NCI-H748 (cell line): ENCODE measurements around the gene HES5.

ENCODE experiments used
- DNase-seq: peaks from one replicate; lab custom pipeline; 2025; ENCODE audit not compliant: unreplicated experiment; lab: John Stamatoyannopoulos, UW

Gene HES5

GRCh38 chr1:2517966-2518365 is 12.1 kb downstream of the HES5 start:
- DNase-seq: no peak

- DNase-seq: no peak
Measured at GRCh38 chr1:2516946-2517345, 13.1 kb downstream of the HES5 start.

- DNase-seq: no peak
Measured at GRCh38 chr1:2516124-2516523, 13.9 kb downstream of the HES5 start.

GRCh38 chr1:2515763-2516080 is 14.3 kb downstream of the HES5 start:
- no peak for DNase-seq

GRCh38 chr1:2514863-2515762 is 14.9 kb downstream of the HES5 start:
- DNase-seq: no peak

- DNase-seq: no peak
Measured at GRCh38 chr1:2513939-2514652, 16.0 kb downstream of the HES5 start.

GRCh38 chr1:2512862-2513421 is 17.1 kb downstream of the HES5 start:
- DNase-seq: no peak

GRCh38 chr1:2510366-2511155 is 19.5 kb downstream of the HES5 start:
- no peak for DNase-seq

GRCh38 chr1:2509589-2509988 is 20.5 kb downstream of the HES5 start:
- no peak for DNase-seq

GRCh38 chr1:2508751-2509150 is 21.3 kb downstream of the HES5 start:
- DNase-seq: no peak

- DNase-seq: no peak
Measured at GRCh38 chr1:2508180-2508579, 21.9 kb downstream of the HES5 start.

GRCh38 chr1:2507744-2508155 is 22.3 kb downstream of the HES5 start:
- DNase-seq: no peak

GRCh38 chr1:2506901-2507565 is 23.0 kb downstream of the HES5 start:
- DNase-seq: no peak

GRCh38 chr1:2506007-2506860 is 23.8 kb downstream of the HES5 start:
- DNase-seq: no peak

- DNase-seq: no peak
Measured at GRCh38 chr1:2505461-2505994, 24.5 kb downstream of the HES5 start.

- DNase-seq: no peak
Measured at GRCh38 chr1:2504949-2505272, 25.2 kb downstream of the HES5 start.

GRCh38 chr1:2504225-2504948 is 25.7 kb downstream of the HES5 start:
- no peak for DNase-seq

GRCh38 chr1:2503554-2504224 is 26.4 kb downstream of the HES5 start:
- DNase-seq: no peak
